Heart left ventricle (tissue), 13 donors: ENCODE measurements around the gene PNKP.

Source experiments
- CTCF ChIP-seq, 12 donors: fragments of 200-600 bp; sonication (generic) in 4 of 12; IDR thresholded peaks; one replicate each; pipeline versions ENCODE4 v1.5.0 to v1.8.0; 2018 to 2022; ENCODE audit warnings: antibody characterized with exemption in 12 of 12, mild to moderate bottlenecking in 5 of 12
- POLR2A ChIP-seq, 2 donors: fragments of 450-650 bp; IDR thresholded peaks; one replicate each; pipeline ENCODE4 v1.6.1; 2017; ENCODE audit warnings: antibody characterized with exemption in 2 of 2, mild to moderate bottlenecking in 2 of 2, moderate library complexity in 2 of 2
- donor health status: ischemic (EF 13 %, LVEDD 7.1; RV severe dilation, severe dysfunction).
- donor health status: DM: no; HTN: yes; CAD: no.
- donor health status: DM: no; HTN: no; CAD: no.
- donor health status: ischemic (EF 25% LVEDD 6.9; RV normal size, moderate dysfunction).
- donor health status: ischemic (EF 25% LVEDD 5.7; RV mildly dilated, moderate dysfunction).
- donor health status: ischemic (EF 35%, LVEDD 5.7; RV mildly dilated, moderate dysfunction).
- donor health status: nonischemic (EF 11% LVEDD 7.7; RV severe dilation, severe dysfunction).
- donor health status: DM: yes; HTN: yes; CAD: no.
- donor health status: PGD.
- donor health status: ischemic (EF 29% LVEDD 5.4; RV normal size, mild dysfunction).
- donor health status: nonischemic (EF 23%, LVEDD 6.1; RV moderate dilation, normal function).

- TF ChIP-seq CTCF (IDR thresholded peaks at IDR 0.05) (no peak), POLR2A (IDR thresholded peaks at IDR 0.05) (no peak)
These were observed 19.8 kb upstream of the PNKP start for GRCh38 chr19:49887037-49887664.
